NCI-H748 (cell line): ENCODE results near the gene MARVELD2.
"Not testable (repeated sequence)": the region's sequence is repeated elsewhere in the genome, so short reads cannot be mapped to it uniquely, and the experiment has no call there.

ENCODE experiments used
- DNase-seq: peaks from one replicate; lab custom pipeline; 2025; ENCODE audit not compliant: unreplicated experiment; lab: John Stamatoyannopoulos, UW

MARVELD2 gene

GRCh38 chr5:69444127-69444754, 29.3 kb downstream of the MARVELD2 start:
- DNase-seq, result no peak

DNA sequence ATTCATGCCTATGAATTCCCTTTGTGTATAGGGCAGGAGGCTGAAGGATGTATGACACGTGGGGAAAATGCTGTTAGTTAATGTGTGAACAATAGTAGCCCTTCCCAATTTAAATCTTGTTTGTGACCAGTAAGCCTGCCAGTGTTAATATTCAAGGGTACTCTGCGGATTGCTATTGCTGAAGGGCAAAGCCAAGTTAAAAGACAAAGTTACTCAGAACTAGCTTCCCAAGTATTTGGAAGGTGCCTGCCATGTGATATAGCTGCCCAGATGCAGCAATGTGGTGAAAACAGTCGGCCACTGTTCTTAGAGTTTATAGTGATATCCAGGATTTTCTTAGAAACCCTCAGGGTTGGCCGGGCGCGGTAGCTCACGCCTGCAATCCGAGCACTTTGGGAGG, 34.6 kb downstream of the MARVELD2 start:
- DNase-seq, result no peak

DNA sequence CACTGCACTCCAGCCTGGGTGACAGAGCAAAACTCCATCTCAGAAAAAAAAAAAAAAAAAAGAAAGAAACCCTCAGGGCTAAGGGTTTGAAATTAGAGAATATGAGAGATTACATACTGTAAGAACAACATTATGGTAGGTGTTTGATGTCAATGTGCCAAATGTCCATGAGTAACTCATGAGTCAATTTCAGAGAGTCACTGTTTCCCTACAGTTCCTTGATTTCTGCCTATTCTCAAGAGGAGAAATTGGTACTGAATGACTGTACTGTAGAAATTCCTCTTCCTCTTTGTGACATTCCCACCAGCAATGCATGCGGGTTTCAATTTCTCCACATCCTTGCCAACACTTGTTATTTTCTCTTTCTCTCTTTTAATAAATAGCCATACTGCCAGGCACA, 35.2 kb downstream of the MARVELD2 start:
- no peak for DNase-seq

GRCh38 chr5:69450527-69450926, 35.6 kb downstream of the MARVELD2 start:
- not testable (repeated sequence) for DNase-seq

DNA sequence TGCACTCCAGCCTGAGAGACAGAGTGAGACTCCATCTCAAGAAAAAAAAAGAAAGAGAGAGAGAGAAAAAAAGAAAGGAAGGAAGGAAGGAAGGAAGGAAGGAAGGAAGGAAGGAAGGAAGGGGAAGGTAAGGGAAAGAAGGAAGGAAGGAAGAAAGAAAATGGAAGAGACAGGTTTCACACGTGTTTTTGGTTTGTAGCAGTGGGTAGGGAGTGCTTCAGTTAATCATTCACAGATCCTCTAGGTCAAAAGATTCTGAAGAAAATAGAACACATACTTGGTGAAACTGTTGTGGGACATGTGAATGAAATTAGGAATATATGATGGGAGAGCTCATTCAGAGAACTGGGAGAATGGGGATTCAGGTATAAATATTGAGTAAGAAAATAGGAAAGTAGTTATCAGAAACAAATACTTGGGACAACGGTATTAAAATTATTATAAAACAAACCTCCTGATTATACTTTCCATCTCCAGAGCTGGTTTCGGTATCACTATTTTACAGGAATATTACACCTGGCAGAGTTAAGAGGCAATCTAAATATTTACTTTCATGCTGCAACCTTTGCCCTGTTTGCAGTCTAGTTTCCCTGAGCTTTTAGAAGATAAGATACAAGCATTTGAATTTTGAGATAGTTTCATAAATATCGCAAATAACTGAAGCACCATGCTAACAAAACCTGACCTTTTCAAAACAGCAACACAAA, 37.2 kb downstream of the MARVELD2 start:
- no peak for DNase-seq

- DNase-seq, result not testable (repeated sequence)
Observed at GRCh38 chr5:69453487-69453886, 38.6 kb downstream of the MARVELD2 start.

DNA sequence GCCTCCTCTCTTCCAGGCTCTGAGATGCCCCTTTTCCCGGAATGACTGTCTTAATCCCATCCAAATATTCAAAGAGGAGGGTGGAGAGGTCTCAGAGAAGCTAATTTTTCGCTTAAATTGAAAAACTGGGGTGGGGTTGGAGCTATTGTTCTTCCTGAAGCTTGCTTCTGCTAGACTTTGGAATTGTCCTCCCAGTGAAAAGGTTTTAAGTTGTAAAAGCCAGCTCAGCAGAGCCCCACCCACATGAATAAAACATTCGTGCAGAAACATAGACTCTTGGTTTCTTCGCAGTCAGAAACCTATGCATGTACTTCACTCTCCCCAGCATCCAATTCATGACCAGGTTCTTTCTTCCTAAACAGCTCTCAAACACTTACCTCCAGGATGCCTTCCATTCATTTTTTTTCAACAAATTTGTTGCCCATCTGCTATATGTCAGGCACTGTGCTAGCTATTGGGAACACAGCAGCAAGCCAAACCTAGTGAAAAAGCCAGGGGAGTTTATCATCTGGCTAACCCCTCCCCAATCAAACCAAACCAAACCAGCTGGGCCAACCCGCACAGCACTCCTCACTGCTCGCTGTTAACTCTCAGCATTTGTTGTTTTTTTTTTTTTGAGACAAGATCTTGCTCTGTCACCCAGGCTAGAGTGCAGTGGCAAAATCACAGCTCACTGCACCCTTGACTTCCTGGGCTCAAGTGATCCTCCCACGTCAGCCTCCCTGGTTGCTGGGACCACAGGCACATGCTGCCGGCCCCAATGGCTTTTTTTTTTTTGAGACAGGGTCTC, 39.7 kb downstream of the MARVELD2 start:
- no peak for DNase-seq

DNA sequence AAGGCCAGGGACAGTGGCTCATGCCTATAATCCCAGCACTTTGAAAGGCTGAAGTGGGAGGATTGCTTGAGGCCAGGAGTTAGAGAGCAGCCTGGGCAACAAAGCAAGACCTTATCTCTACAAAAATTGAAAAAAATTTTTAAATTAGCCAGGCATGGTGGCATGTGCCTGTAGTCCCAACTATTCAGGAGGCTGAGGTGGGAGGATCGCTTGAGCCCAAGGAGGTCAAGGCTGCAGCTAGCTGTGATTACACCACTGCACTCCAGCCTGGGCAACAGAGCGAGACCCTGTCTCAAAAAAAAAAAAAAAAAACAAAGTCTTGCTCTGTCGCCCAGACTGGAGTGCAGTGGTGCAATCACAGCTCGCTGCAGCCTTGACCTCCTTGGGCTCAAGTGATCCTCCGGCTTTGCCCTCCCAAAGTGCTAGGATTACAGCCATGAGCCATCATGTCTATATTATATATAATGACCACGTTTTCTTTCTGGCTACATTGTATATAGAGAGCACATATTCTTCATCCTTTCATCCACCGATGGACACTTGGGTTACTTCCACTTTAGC, 40.6 kb downstream of the MARVELD2 start:
- DNase-seq, result not testable (repeated sequence)

GRCh38 chr5:69462170-69462569, 47.3 kb downstream of the MARVELD2 start:
- DNase-seq, result no peak

DNA sequence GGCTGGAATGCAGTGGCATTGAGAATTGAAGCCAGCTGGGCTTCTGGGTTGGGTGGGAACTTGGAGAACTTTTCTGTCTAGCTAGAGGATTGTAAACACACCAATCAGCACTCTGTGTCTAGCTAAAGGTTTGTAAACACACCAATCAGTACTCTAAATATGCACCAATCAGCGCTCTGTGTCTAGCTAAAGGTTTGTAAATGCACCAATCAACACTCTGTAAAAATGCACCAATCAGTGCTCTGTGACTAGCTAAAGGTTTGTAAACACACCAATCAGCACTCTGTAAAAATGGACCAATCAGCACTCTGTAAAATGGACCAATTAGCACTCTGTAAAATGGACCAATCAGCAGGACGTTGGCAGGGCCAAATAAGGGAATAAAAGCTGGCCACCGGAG, 51.5 kb downstream of the MARVELD2 start:
- not testable (repeated sequence) for DNase-seq

DNA sequence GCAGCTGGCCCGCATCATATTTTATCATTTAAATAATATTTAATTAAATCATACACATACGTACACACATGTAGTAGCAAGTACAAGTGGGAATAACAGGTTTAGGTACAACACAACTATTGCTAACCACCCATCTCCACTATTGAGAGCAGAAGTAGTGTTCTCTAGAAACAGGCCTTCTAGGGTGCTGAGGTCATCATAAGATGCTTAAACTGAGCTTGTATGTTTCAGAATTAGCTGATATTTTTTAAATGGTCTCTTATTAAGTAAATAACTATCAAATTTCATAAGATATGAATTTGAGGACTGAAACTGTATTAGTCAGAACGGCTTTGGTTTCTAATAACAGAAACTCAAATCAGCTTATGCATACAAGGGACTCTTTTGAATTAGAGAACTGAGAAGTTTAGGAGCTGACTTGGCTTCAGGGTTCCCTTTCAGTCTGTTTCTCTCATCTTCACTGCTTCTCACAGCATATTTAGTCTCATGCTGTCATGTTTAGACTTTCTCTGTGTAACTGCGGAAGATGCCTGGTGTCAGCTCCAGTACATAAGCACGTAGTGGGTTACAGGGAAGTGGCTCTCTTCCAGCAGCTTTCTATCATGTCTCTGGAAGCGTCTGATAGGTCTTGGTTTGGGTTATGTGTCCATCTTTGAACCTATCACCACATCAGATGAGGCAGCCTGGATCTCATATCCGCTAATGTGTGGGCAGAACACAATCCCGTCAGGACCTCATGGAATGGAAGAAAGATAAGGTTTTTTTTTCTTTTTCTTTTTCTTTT, 52.7 kb downstream of the MARVELD2 start:
- no peak for DNase-seq

- no peak for DNase-seq
Observed at GRCh38 chr5:69468631-69469030, 53.7 kb downstream of the MARVELD2 start.

GRCh38 chr5:69471516-69471915, 56.6 kb downstream of the MARVELD2 start:
- DNase-seq, result not testable (repeated sequence)

- not testable (repeated sequence) for DNase-seq
Observed at GRCh38 chr5:69472535-69473143, 57.7 kb downstream of the MARVELD2 start.

GRCh38 chr5:69477170-69477569, 62.3 kb downstream of the MARVELD2 start:
- no peak for DNase-seq

GRCh38 chr5:69478296-69478695, 63.4 kb downstream of the MARVELD2 start:
- DNase-seq, result not testable (repeated sequence)

GRCh38 chr5:69484891-69485290, 70.0 kb downstream of the MARVELD2 start:
- no peak for DNase-seq

GRCh38 chr5:69485471-69485870, 70.6 kb downstream of the MARVELD2 start:
- DNase-seq, result no peak

DNA sequence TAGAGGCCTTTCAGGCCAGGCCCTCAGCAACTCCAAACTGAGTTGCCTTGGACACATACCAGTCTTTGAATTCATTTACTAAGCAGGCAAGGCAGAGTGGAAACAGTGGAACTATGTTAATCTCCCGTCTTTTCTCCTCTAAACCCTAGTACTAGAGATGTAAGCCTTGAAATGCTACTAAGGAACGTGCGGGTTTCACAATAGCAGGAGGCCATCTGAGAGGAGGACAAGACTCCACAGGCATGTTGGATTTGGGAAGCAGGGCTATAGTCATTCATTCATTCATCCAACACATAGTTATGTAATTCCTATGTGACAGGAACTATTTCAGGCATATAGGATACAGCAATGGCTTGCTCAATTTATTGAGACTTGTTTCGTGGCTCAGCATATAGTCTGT, 74.3 kb downstream of the MARVELD2 start:
- DNase-seq, result no peak

DNA sequence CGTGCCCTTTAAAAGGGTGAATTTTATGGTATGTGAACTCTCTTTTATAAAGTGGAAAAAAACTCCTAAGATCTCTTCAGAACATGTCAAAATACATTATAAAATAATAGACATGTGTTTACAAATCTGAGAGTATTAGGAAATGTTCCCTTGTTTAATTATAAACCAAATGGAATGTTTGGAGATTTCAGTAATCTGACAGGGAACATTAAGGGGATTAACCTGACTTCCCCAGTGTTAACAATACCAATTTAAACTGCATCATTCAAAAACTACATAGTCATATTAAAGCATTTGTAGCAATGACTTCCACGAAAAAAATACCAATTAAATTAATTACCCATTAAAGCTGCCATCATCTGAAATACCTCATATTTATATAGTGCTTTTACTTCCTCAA, 76.1 kb downstream of the MARVELD2 start:
- DNase-seq, result no peak
